GM12878 (cell line): ENCODE results near the gene ME3. TPM values are rescaled to one million over a fixed set of nuclear protein-coding genes. Genes with fewer than 3 reads are reported as not detected.

Experiments used
- ASH2L ChIP-seq: fragments of 300-600, 200-600 bp; sonication (generic); IDR thresholded peaks from 2 replicates; pipeline ENCODE4 v1.6.1; 2017; ENCODE audit warnings: low read depth, mild to moderate bottlenecking, borderline replicate concordance
- BCL11A ChIP-seq: IDR thresholded peaks from 2 replicates; pipeline ENCODE4 v1.6.1; 2011; ENCODE audit warnings: low read depth, low read length
- POLR2AphosphoS5 ChIP-seq: IDR thresholded peaks from 2 replicates; pipeline ENCODE4 v1.6.1; 2011; ENCODE audit warnings: mild to moderate bottlenecking, low read length, inconsistent platforms
- RCOR1 ChIP-seq: conservative IDR thresholded peaks from 2 replicates; pipeline ENCODE4 v1.6.1; 2012; ENCODE audit warnings: low read depth, low read length, improper control_type of control experiment
- RELB ChIP-seq: fragments of 450-650 bp; IDR thresholded peaks from 2 replicates; pipeline ENCODE4 v1.6.1; 2017; ENCODE audit warnings: low read depth, mild to moderate bottlenecking, moderate library complexity
- TCF7 ChIP-seq: IDR thresholded peaks from 2 replicates; pipeline ENCODE4 v1.6.1; 2014; ENCODE audit warnings: antibody characterized with exemption, borderline replicate concordance
- polyA plus RNA-seq, 11 experiments: library from polyadenylated mRNA; depleted of rRNA in 4 of 11; unstranded in 6 of 11; stranded (reverse) in 5 of 11; fragments of >200 nt; fragmentation: Nextera tagmentation in 4 of 11; fragmentation: Illumina TruSeq in 1 of 11; extraction: Ambion mirVana in 4 of 11; extraction: Trizol in 1 of 11; gene quantifications; 1 replicate in 1 of 11; 2 replicates in 10 of 11; pipeline versions ENCODE4 v1.2.1 to v1.2.3, GENCODE V29; 2011 to 2016; ENCODE audit warnings: inconsistent platforms in 2 of 11, missing spikeins in 2 of 11, low read depth in 1 of 11
- total RNA-seq, 4 experiments: library from RNA; depleted of rRNA in 3 of 4; stranded (reverse); fragments of >200 nt in 3 of 4; fragmentation: Illumina TruSeq in 1 of 4; extraction: Trizol in 1 of 4; gene quantifications; 2 replicates each; pipeline versions ENCODE4 v1.2.1 to v1.2.3, GENCODE V29; 2013 to 2021
- TF ChIP-seq, protein P1 (sequence below): fragments of 450-650 bp; conservative IDR thresholded peaks from 2 replicates; pipeline ENCODE4 v1.6.1; 2017; ENCODE audit warnings: mild to moderate bottlenecking, moderate library complexity
- TF ChIP-seq, protein P2 (sequence below): fragments of 450-650 bp; formaldehyde crosslinking; IDR thresholded peaks from 2 replicates; pipeline ENCODE4 v1.4.0; 2020; ENCODE audit warnings: mild to moderate bottlenecking, moderate library complexity

Gene ME3
- total and polyA plus RNA-seq, 10 of the 15 experiments (the other 5 are each of a cell fraction or from before 2014, with no cell fraction given): 0.06 to 0.40 (median 0.19) TPM; not detected in 2

- TF ChIP-seq, protein P1, sequence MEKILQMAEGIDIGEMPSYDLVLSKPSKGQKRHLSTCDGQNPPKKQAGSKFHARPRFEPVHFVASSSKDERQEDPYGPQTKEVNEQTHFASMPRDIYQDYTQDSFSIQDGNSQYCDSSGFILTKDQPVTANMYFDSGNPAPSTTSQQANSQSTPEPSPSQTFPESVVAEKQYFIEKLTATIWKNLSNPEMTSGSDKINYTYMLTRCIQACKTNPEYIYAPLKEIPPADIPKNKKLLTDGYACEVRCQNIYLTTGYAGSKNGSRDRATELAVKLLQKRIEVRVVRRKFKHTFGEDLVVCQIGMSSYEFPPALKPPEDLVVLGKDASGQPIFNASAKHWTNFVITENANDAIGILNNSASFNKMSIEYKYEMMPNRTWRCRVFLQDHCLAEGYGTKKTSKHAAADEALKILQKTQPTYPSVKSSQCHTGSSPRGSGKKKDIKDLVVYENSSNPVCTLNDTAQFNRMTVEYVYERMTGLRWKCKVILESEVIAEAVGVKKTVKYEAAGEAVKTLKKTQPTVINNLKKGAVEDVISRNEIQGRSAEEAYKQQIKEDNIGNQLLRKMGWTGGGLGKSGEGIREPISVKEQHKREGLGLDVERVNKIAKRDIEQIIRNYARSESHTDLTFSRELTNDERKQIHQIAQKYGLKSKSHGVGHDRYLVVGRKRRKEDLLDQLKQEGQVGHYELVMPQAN: no peak
- TF ChIP-seq TCF7: no peak
- no peak for TF ChIP-seq RELB
- TF ChIP-seq POLR2AphosphoS5: no peak
- TF ChIP-seq, protein P2, sequence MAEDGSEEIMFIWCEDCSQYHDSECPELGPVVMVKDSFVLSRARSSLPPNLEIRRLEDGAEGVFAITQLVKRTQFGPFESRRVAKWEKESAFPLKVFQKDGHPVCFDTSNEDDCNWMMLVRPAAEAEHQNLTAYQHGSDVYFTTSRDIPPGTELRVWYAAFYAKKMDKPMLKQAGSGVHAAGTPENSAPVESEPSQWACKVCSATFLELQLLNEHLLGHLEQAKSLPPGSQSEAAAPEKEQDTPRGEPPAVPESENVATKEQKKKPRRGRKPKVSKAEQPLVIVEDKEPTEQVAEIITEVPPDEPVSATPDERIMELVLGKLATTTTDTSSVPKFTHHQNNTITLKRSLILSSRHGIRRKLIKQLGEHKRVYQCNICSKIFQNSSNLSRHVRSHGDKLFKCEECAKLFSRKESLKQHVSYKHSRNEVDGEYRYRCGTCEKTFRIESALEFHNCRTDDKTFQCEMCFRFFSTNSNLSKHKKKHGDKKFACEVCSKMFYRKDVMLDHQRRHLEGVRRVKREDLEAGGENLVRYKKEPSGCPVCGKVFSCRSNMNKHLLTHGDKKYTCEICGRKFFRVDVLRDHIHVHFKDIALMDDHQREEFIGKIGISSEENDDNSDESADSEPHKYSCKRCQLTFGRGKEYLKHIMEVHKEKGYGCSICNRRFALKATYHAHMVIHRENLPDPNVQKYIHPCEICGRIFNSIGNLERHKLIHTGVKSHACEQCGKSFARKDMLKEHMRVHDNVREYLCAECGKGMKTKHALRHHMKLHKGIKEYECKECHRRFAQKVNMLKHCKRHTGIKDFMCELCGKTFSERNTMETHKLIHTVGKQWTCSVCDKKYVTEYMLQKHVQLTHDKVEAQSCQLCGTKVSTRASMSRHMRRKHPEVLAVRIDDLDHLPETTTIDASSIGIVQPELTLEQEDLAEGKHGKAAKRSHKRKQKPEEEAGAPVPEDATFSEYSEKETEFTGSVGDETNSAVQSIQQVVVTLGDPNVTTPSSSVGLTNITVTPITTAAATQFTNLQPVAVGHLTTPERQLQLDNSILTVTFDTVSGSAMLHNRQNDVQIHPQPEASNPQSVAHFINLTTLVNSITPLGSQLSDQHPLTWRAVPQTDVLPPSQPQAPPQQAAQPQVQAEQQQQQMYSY (CRISPR knock-in tag): no peak
- TF ChIP-seq RCOR1: no peak
- no peak for TF ChIP-seq BCL11A
- no peak for TF ChIP-seq ASH2L
- TF ChIP-seq, all 136 proteins: peak for 0
Measured at GRCh38 chr11:86488553-86488952, 183.9 kb downstream of the ME3 start (continued).
